Adipocyte (in vitro differentiated cells): Measurements from ENCODE around the gene CDK18.

Source experiments
- DNase-seq: peaks from one replicate; pipeline ENCODE4 v3.0.0-alpha.2; 2015; ENCODE audit warnings: low read depth
- H3K27me3 ChIP-seq: replicated peaks from 2 replicates; pipeline ENCODE4 v1.7.0; 2013; ENCODE audit warnings: mild to moderate bottlenecking, low read length, moderate library complexity; ENCODE audit not compliant: control insufficient read depth, insufficient read depth
- H3K36me3 ChIP-seq: 2 replicates; pipeline ENCODE4 v1.7.0; 2013; ENCODE audit warnings: low read length, mild to moderate bottlenecking, moderate library complexity; ENCODE audit not compliant: control insufficient read depth, insufficient read depth, severe bottlenecking
- H3K4me1 ChIP-seq: 2 replicates; pipeline ENCODE4 v1.7.0; 2013; ENCODE audit warnings: mild to moderate bottlenecking, low read length, moderate library complexity; ENCODE audit not compliant: control insufficient read depth, insufficient read depth
- H3K4me3 ChIP-seq: 2 replicates; pipeline ENCODE4 v1.7.0; 2013; ENCODE audit warnings: mild to moderate bottlenecking, low read length, moderate library complexity
- H3K9ac ChIP-seq: 2 replicates; pipeline ENCODE4 v1.7.0; 2013; ENCODE audit warnings: mild to moderate bottlenecking, low read length, moderate library complexity
- H3K9me3 ChIP-seq: 2 replicates; pipeline ENCODE4 v1.7.0; 2013; ENCODE audit warnings: mild to moderate bottlenecking, low read length, moderate library complexity; ENCODE audit not compliant: control insufficient read depth

Gene CDK18

DNA sequence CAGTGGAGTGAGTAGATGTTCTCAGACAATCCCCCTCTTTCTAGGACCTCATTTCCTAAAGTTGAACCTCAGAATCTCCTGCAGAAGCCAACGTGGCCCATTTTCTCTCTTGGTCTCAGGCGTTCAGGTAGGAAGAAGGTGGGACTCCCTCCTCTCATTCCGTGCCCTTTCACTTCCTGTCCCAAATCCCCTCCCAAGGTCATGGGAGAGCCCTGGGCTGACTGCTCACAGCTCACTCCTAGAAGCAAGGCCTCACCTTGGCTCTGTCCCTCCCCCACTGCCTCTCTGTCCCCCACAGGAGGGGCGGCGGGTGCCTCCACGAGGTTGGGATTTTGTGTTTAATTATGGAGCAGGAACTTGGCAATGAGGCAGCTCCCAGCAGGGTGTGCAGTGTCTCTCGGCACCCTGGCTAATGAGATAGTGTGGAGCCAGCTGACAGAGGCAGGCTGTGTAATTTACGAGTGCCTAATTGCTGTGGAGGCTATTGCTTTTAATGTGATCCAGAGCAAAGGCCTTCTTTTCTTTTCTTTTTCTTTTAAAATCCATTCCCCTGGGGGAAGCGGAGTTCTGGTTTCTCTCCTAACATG lies 9.1 kb upstream of the CDK18 start:
- Histone ChIP-seq H3K36me3 (no peaks in the 10 kb centered on the region), H3K4me1 (peaks cover 21% of the 10 kb centered on the region), H3K9me3 (no peaks in the 10 kb centered on the region), H3K9ac (no peak overlapping the region), H3K27me3 (peaks cover 44% of the 10 kb centered on the region), H3K4me3 (no peak overlapping the region)
- DNase-seq: no peak

DNA sequence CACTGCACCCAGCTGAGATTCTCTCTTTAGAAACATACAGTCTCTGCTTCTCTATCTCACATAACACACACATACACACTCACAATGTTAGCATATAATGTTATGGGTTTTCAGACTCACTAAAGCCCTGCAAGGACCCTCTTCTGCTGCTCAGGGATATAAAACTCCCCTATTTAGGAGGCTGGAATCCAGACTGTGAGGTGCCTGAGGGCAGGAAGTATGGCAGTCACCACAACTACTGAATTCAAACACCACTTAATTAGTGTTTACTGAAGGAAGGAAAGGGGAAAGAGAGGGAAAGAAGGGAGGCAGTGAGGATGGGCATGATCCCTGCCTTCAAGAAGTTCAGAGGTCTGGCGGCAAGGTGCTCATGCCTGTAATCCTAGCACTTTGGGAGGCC lies 7.8 kb upstream of the CDK18 start:
- Histone ChIP-seq H3K4me3 (no peak overlapping the region), H3K9ac (no peak overlapping the region), H3K27me3 (peaks cover 36% of the 10 kb centered on the region), H3K9me3 (no peaks in the 10 kb centered on the region), H3K4me1 (peaks cover 20% of the 10 kb centered on the region), H3K36me3 (no peaks in the 10 kb centered on the region)
- no peak for DNase-seq

DNA sequence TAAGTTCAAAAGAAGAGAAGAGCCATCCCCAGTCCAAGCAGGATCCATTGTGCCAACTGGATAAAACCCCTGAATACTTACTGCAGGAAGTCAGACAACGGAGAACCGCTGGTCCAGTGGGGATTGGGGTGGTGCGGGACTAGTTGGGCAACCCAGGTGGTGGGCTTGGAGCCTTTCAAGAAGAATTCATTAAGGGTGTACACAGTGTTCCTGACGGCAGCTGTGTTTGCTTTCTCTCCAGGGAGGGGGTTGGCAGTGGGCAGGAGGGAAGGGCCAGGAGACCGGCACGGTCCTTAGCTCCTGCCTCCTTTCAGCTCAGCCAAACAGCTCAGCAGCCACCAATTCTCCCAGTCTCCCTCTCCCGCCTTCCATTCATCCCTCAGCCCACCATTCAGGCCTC lies 7.1 kb upstream of the CDK18 start:
- Histone ChIP-seq H3K9ac (no peak overlapping the region), H3K4me3 (no peak overlapping the region), H3K27me3 (peaks cover 34% of the 10 kb centered on the region), H3K36me3 (no peaks in the 10 kb centered on the region), H3K9me3 (no peaks in the 10 kb centered on the region), H3K4me1 (peaks cover 14% of the 10 kb centered on the region)
- DNase-seq: no peak

DNA sequence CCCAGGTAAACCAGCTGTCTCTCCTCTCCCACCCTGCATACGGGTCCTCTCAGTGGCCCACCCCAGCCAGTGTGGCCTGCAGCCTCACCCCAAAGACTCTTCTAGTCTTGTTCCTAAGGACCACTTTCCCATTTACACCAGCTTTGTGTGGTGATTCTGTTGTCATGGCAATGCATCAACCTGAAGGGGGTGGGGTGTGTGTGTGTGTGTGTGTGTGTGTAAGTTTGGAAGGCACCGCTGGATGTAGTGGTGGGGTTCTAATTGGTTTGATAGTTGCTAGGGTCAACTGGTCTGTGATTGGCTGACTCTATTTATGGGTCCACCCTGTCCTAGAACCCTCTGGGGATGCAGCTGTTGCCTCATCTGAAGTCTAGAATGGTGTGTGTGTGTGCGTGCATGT lies 4.7 kb upstream of the CDK18 start:
- no peak overlapping the region for H3K9ac ChIP-seq
- H3K9me3 ChIP-seq: no peaks in the 10 kb centered on the region
- no peak for DNase-seq
- H3K4me3 ChIP-seq: no peak overlapping the region
- H3K4me1 ChIP-seq: peaks cover 2% of the 10 kb centered on the region
- H3K27me3 ChIP-seq: peaks cover 38% of the 10 kb centered on the region
- H3K36me3 ChIP-seq: no peaks in the 10 kb centered on the region

- Histone ChIP-seq H3K4me1 (peaks cover 4% of the 10 kb centered on the region), H3K36me3 (no peaks in the 10 kb centered on the region), H3K4me3 (no peak overlapping the region), H3K9me3 (no peaks in the 10 kb centered on the region), H3K27me3 (peaks cover 38% of the 10 kb centered on the region), H3K9ac (no peak overlapping the region)
- no peak for DNase-seq
These were observed 3.9 kb upstream of the CDK18 start for GRCh38 chr1:205500240-205501233.

DNA sequence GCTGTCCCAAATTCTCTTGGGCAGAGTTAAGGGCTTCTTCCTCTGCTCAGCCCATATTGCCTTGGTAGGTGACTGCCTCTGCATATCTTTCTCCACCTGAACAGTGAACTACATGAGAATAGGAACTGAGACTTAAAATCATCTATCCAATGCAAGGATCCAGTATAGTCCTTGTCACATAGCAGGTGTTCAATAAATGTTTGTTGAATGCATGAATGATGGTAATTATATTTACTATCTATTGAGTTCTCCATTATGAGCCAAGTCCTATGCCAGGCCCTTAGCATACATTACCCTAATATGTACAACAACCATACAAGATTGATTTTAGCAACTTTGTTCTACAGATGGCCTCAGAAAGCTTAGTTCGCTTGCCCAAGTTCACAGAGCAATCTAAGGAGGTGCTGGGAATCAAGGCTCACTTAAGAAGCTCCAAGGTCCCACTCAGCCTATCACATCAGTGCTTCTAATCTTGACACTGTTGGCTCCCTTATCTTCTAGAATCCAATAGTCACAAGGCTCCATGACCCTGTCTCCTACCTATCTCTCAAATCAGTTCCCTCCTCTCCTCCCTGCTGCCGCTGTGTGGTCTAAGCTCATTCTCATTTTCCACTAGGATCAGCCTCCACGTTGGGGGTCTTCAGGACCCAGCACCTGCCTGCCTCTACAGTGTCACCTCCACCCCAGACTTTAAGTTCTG lies 2.2 kb upstream of the CDK18 start:
- H3K9ac ChIP-seq: no peak overlapping the region
- peaks cover 36% of the 10 kb centered on the region for H3K27me3 ChIP-seq
- H3K9me3 ChIP-seq: no peaks in the 10 kb centered on the region
- DNase-seq: no peak
- peaks cover 4% of the 10 kb centered on the region for H3K4me1 ChIP-seq
- no peaks in the 10 kb centered on the region for H3K36me3 ChIP-seq
- H3K4me3 ChIP-seq: no peak overlapping the region

DNA sequence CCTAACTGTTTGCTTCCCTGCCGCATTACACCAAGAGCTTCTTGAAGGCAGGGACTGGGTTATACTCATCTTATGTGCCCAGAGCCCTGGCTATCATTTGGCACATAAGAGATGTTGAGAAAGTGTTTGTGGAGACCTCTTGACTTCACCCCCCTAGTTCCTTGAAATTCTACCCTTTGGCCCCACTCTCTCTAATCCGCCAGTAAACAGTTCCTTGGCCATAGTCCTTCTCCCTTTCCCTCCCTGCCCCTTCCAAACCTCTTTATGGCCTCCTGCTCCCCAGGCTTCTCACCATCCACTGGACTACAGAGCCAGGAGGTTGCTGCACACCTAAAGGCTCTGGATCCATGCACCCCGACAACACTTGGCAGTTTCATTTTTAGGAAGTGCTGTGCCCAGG lies 1.5 kb upstream of the CDK18 start:
- H3K9ac ChIP-seq: no peak overlapping the region
- no peak overlapping the region for H3K4me3 ChIP-seq
- peaks cover 29% of the 10 kb centered on the region for H3K27me3 ChIP-seq

GRCh38 chr1:205505076-205505729 lies 734 bp downstream of the CDK18 start:
- H3K9me3 ChIP-seq: no peaks in the 10 kb centered on the region
- peaks cover 4% of the 10 kb centered on the region for H3K4me1 ChIP-seq
- H3K27me3 ChIP-seq: peaks cover 29% of the 10 kb centered on the region
- H3K4me3 ChIP-seq: peak overlapping the region; percentile 64
- H3K9ac ChIP-seq: no peak overlapping the region
- no peaks in the 10 kb centered on the region for H3K36me3 ChIP-seq
- DNase-seq: no peak

More for the DNA sequence above, 1.5 kb upstream of the CDK18 start:
- DNase-seq: no peak
- Histone ChIP-seq H3K36me3 (no peaks in the 10 kb centered on the region), H3K4me1 (peaks cover 4% of the 10 kb centered on the region), H3K9me3 (no peaks in the 10 kb centered on the region)

GRCh38 chr1:205505791-205506190 lies 1.3 kb downstream of the CDK18 start:
- Histone ChIP-seq H3K4me1 (peaks cover 4% of the 10 kb centered on the region), H3K9me3 (no peaks in the 10 kb centered on the region), H3K4me3 (no peak overlapping the region), H3K9ac (no peak overlapping the region), H3K27me3 (peaks cover 29% of the 10 kb centered on the region), H3K36me3 (no peaks in the 10 kb centered on the region)
- DNase-seq: no peak

GRCh38 chr1:205506409-205507200 lies 2.1 kb downstream of the CDK18 start:
- DNase-seq: no peak
- Histone ChIP-seq H3K4me1 (peaks cover 4% of the 10 kb centered on the region), H3K9me3 (no peaks in the 10 kb centered on the region), H3K4me3 (no peak overlapping the region), H3K27me3 (peaks cover 29% of the 10 kb centered on the region), H3K9ac (no peak overlapping the region), H3K36me3 (no peaks in the 10 kb centered on the region)
